Nephron progenitor cell (in vitro differentiated cells): ENCODE results near the gene TSEN15.

Experiments
- DNase-seq: peaks from one replicate; pipeline ENCODE4 v3.0.0; 2021
- H3K27ac Mint-ChIP-seq: 2 replicates; pipeline ENCODE4 v1.8.0; 2021; ENCODE audit warnings: mild to moderate bottlenecking, moderate library complexity, mixed read lengths
- H3K27me3 Mint-ChIP-seq: 2 replicates; pipeline ENCODE4 v1.8.0; 2021; ENCODE audit warnings: mild to moderate bottlenecking, low read depth, mixed read lengths; ENCODE audit not compliant: poor library complexity
- H3K36me3 Mint-ChIP-seq: 2 replicates; pipeline ENCODE4 v1.8.0; 2021; ENCODE audit warnings: low read depth, mixed read lengths
- H3K4me1 Mint-ChIP-seq: 2 replicates; pipeline ENCODE4 v1.8.0; 2021; ENCODE audit warnings: mixed read lengths
- H3K4me3 Mint-ChIP-seq: 2 replicates; pipeline ENCODE4 v1.8.0; 2021; ENCODE audit warnings: mild to moderate bottlenecking, moderate library complexity, mixed read lengths
- H3K9me3 Mint-ChIP-seq: 2 replicates; pipeline ENCODE4 v1.8.0; 2021; ENCODE audit warnings: mild to moderate bottlenecking, moderate library complexity, mixed read lengths
- CTCF ChIP-seq: fragments of 200-600 bp; sonication (generic); IDR thresholded peaks from 2 replicates; pipeline ENCODE4 v1.5.0; 2021; ENCODE audit warnings: antibody characterized with exemption

The TSEN15 gene

DNA sequence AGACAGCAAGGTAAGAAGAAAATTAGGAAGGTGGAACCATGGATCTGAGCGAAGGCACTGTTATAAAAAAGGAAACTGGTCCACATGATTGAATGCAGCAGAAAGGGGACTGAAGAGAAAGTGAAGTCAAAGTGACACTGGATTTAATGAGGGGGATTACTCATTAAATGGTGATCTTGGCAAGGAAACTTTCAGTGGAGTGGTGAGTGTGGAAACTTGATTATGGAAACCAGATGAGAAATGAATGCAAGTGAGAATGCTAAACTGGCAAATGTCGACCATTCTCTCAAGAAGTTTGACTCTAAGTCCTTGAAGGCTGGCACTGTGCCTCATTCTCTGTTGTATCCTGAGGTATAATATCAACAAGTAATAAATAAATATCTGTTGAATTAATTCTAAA is 37.3 kb upstream of the TSEN15 start:
- H3K27ac Mint-ChIP-seq: no peak overlapping the region
- no peak for DNase-seq
- peaks cover 19% of the 10 kb centered on the region for H3K9me3 Mint-ChIP-seq
- no peaks in the 10 kb centered on the region for H3K36me3 Mint-ChIP-seq
- H3K4me3 Mint-ChIP-seq: no peak overlapping the region
- no peak for TF ChIP-seq CTCF
- H3K27me3 Mint-ChIP-seq: peaks cover 6% of the 10 kb centered on the region
- H3K4me1 Mint-ChIP-seq: peaks cover 6% of the 10 kb centered on the region

GRCh38 chr1:184016169-184016568 is 35.4 kb upstream of the TSEN15 start:
- TF ChIP-seq CTCF: no peak
- no peak for DNase-seq
- Mint-ChIP-seq H3K27ac (no peak overlapping the region), H3K36me3 (no peaks in the 10 kb centered on the region), H3K4me1 (peaks cover 11% of the 10 kb centered on the region), H3K27me3 (peaks cover 2% of the 10 kb centered on the region), H3K9me3 (peaks cover 12% of the 10 kb centered on the region), H3K4me3 (no peak overlapping the region)

DNA sequence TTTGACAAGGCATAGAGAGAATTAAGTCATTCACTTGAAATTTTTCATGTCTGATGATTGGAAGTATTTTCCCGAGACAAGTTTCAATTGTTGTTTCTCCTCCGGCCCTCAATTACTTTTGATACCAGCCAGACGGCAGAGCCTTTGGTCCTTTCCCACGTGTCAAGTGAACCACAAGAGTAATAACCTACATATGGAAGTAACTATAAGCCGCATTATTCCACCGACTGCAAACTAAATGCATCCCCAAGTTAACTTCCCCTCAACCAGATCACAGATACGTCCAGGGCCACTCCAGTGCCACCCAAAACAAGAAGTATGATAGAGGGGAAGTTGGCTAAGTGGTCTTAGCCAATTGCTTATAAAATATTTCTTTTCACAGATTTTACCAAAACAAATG is 34.2 kb upstream of the TSEN15 start:
- H3K36me3 Mint-ChIP-seq: no peaks in the 10 kb centered on the region
- no peak for DNase-seq
- H3K27ac Mint-ChIP-seq: no peak overlapping the region
- H3K9me3 Mint-ChIP-seq: peaks cover 8% of the 10 kb centered on the region
- H3K4me3 Mint-ChIP-seq: no peak overlapping the region
- peaks cover 2% of the 10 kb centered on the region for H3K27me3 Mint-ChIP-seq
- H3K4me1 Mint-ChIP-seq: peaks cover 22% of the 10 kb centered on the region
- no peak for TF ChIP-seq CTCF

- DNase-seq: no peak
- Mint-ChIP-seq H3K27me3 (no peaks in the 10 kb centered on the region), H3K4me1 (peaks cover 35% of the 10 kb centered on the region), H3K27ac (no peak overlapping the region), H3K4me3 (no peak overlapping the region), H3K36me3 (no peaks in the 10 kb centered on the region), H3K9me3 (no peaks in the 10 kb centered on the region)
- TF ChIP-seq CTCF: no peak
Measured at GRCh38 chr1:184018622-184019021, 32.9 kb upstream of the TSEN15 start.

DNA sequence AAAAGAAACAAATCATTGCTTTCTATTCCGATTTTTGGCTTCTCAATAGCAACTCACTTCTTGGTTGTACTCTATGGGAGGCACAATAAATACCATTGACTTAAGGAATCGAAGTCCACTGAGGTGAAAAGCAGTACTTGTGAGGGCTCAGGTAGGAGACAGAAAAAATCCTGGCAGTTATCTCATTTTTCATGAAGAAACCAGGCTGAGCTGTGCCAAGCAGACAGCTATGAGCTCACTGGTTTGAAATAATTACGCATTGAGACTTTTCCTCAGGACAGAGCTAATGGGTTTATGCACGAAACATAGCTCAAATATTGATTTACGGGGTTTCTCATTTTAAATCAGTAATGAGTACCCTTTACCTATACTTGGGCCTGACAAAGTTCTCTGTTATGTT is 32.5 kb upstream of the TSEN15 start:
- Mint-ChIP-seq H3K4me3 (no peak overlapping the region), H3K36me3 (no peaks in the 10 kb centered on the region), H3K9me3 (no peaks in the 10 kb centered on the region), H3K27ac (no peak overlapping the region), H3K4me1 (peaks cover 38% of the 10 kb centered on the region), H3K27me3 (no peaks in the 10 kb centered on the region)
- TF ChIP-seq CTCF: no peak
- DNase-seq: no peak

DNA sequence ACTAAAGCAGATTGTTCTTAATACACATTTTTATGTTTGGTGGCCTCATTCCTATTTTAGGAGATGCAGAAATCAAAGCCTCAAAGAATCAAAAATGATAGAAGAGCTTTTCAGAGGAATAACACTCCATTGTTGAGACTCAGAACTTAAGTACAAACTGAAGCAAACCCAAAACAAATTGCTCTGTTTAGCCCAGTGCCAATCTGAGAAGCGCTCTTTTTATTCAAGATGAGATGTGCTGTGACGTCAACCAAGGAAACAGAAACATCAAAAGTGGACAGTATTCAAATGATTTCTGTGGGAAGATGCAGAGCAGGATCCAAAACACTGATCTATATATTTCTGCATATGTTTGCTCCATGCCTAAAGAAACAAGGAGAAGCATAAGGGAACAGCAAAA is 32.0 kb upstream of the TSEN15 start:
- no peak overlapping the region for H3K4me3 Mint-ChIP-seq
- no peak overlapping the region for H3K27ac Mint-ChIP-seq
- no peaks in the 10 kb centered on the region for H3K36me3 Mint-ChIP-seq
- peaks cover 38% of the 10 kb centered on the region for H3K4me1 Mint-ChIP-seq
- H3K27me3 Mint-ChIP-seq: no peaks in the 10 kb centered on the region
- no peak for DNase-seq
- H3K9me3 Mint-ChIP-seq: no peaks in the 10 kb centered on the region
- no peak for TF ChIP-seq CTCF
